HG03439 (cell line): ENCODE measurements around the gene FSTL3.

Experiments used
- ATAC-seq: cut with Tn5 transposase; IDR thresholded peaks from one replicate; pipeline ENCODE4 v1.9.1; 2021; ENCODE audit warnings: mild to moderate bottlenecking, moderate library complexity; ENCODE audit not compliant: unreplicated experiment

FSTL3 gene

DNA sequence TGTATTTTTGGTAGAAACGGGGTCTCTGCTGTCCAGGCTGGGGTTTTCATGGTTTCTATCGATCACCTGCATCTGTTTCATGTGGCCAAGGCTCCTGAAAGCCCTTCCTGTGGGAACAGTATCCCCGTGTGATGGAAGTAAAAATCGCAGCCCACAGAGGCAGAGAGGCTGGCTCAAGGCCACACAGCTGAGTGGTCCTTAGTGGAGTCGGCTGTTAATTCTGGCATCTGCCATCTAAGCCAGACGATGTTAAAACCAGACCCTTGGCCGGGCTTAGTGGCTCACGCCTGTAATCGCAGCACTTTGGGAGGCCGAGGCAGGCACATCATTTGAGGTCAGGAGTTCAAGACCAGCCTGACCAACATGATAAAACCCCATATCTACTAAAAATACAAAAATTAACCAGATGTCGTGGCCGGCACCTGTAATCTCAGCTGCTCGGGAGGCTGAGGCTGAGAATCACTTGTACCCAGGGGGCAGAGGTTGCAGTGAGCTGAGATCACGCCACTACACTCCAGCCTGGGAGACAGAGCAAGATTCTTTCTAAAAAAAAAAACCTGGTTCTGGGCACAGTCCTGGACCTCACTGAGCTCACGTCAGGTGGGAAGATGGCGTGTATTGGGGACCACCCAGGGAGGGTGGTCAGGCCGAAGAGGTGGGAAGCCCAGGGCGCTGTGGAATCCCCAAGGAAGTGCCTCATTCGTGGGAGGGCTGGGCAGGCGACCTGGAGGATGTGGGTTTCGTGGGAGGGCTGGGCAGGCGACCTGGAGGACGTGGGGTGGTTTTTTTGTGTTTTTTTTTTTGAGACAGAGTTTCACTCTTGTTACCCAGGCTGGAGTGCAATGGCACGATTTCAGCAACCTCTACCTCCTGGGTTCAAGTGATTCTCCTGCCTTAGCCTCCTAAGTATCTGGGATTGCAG is 56.2 kb downstream of the FSTL3 start:
- ATAC-seq, result no peak
